ENCODE data around the gene MRPS25.

Gene MRPS25

GRCh38 chr3:15052335-15053242 lies 12.5 kb downstream of the MRPS25 start:
- no peak; the same call in 2 of the 3 replicates for ATAC-seq

GRCh38 chr3:15051531-15051930 lies 13.6 kb downstream of the MRPS25 start:
- ATAC-seq, result peak; percentile 97
- TF ChIP-seq CREB5 (CRISPR knock-in tag; IDR thresholded peaks at IDR 0.05; ENCODE audit: low read depth), result no peak
- TF ChIP-seq PATZ1 (CRISPR knock-in tag; IDR thresholded peaks at IDR 0.05; ENCODE audit: borderline replicate concordance), result no peak
- no peak for TF ChIP-seq CSDC2 (CRISPR knock-in tag; IDR thresholded peaks at IDR 0.05)
- TF ChIP-seq ZFP30 (CRISPR knock-in tag; IDR thresholded peaks at IDR 0.05), result no peak
- TF ChIP-seq ZNF8 (CRISPR knock-in tag; IDR thresholded peaks at IDR 0.05), result no peak
- TF ChIP-seq, protein P1, sequence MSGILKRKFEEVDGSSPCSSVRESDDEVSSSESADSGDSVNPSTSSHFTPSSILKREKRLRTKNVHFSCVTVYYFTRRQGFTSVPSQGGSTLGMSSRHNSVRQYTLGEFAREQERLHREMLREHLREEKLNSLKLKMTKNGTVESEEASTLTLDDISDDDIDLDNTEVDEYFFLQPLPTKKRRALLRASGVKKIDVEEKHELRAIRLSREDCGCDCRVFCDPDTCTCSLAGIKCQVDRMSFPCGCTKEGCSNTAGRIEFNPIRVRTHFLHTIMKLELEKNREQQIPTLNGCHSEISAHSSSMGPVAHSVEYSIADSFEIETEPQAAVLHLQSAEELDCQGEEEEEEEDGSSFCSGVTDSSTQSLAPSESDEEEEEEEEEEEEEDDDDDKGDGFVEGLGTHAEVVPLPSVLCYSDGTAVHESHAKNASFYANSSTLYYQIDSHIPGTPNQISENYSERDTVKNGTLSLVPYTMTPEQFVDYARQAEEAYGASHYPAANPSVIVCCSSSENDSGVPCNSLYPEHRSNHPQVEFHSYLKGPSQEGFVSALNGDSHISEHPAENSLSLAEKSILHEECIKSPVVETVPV (CRISPR knock-in tag; IDR thresholded peaks at IDR 0.05), result no peak
- no peak for TF ChIP-seq PPARA (CRISPR knock-in tag; IDR thresholded peaks at IDR 0.05; ENCODE audit: borderline replicate concordance)
- TF ChIP-seq SNAI2 (CRISPR knock-in tag; IDR thresholded peaks at IDR 0.05), result no peak
- no peak for TF ChIP-seq ZFP3 (CRISPR knock-in tag; IDR thresholded peaks at IDR 0.05)

More at GRCh38 chr3:15052335-15053242, 12.5 kb downstream of the MRPS25 start:
- TF ChIP-seq SNAI2 (CRISPR knock-in tag; IDR thresholded peaks at IDR 0.05) (no peak), CREB5 (CRISPR knock-in tag; IDR thresholded peaks at IDR 0.05; ENCODE audit: low read depth) (no peak), ZNF565 (CRISPR knock-in tag; conservative IDR thresholded peaks at IDR 0.05; ENCODE audit: low read depth) (no peak), PATZ1 (CRISPR knock-in tag; IDR thresholded peaks at IDR 0.05; ENCODE audit: borderline replicate concordance) (no peak), PPARA (CRISPR knock-in tag; IDR thresholded peaks at IDR 0.05; ENCODE audit: borderline replicate concordance) (no peak), ZFP3 (CRISPR knock-in tag; IDR thresholded peaks at IDR 0.05) (no peak), TOX (CRISPR knock-in tag; IDR thresholded peaks at IDR 0.05; ENCODE audit: borderline replicate concordance) (no peak), OSR1 (CRISPR knock-in tag; IDR thresholded peaks at IDR 0.05) (no peak), ESRRG (CRISPR knock-in tag; IDR thresholded peaks at IDR 0.05) (no peak), TCF4 (CRISPR knock-in tag; IDR thresholded peaks at IDR 0.05; ENCODE audit: borderline replicate concordance) (no peak), POU6F1 (CRISPR knock-in tag; IDR thresholded peaks at IDR 0.05; ENCODE audit: borderline replicate concordance, low read depth) (no peak)
- TF ChIP-seq, protein P2, sequence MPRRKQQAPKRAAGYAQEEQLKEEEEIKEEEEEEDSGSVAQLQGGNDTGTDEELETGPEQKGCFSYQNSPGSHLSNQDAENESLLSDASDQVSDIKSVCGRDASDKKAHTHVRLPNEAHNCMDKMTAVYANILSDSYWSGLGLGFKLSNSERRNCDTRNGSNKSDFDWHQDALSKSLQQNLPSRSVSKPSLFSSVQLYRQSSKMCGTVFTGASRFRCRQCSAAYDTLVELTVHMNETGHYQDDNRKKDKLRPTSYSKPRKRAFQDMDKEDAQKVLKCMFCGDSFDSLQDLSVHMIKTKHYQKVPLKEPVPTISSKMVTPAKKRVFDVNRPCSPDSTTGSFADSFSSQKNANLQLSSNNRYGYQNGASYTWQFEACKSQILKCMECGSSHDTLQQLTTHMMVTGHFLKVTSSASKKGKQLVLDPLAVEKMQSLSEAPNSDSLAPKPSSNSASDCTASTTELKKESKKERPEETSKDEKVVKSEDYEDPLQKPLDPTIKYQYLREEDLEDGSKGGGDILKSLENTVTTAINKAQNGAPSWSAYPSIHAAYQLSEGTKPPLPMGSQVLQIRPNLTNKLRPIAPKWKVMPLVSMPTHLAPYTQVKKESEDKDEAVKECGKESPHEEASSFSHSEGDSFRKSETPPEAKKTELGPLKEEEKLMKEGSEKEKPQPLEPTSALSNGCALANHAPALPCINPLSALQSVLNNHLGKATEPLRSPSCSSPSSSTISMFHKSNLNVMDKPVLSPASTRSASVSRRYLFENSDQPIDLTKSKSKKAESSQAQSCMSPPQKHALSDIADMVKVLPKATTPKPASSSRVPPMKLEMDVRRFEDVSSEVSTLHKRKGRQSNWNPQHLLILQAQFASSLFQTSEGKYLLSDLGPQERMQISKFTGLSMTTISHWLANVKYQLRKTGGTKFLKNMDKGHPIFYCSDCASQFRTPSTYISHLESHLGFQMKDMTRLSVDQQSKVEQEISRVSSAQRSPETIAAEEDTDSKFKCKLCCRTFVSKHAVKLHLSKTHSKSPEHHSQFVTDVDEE (CRISPR knock-in tag; IDR thresholded peaks at IDR 0.05), result no peak
- TF ChIP-seq, protein P1 (CRISPR knock-in tag; IDR thresholded peaks at IDR 0.05), result no peak

Data from SK-N-SH treated with all-trans-retinoic acid at 6 μM for 48 hours (cell line).